NB4 (cell line): Measurements from ENCODE around the gene LCLAT1.

ENCODE experiments used
- CTCF ChIP-seq: IDR thresholded peaks from one replicate; pipeline ENCODE4 v1.5.1; 2012; ENCODE audit warnings: low read depth, low read length
- POLR2A ChIP-seq: IDR thresholded peaks from 2 replicates; pipeline ENCODE4 v1.6.1; 2011; ENCODE audit warnings: mild to moderate bottlenecking; ENCODE audit not compliant: insufficient read length; ENCODE audit errors: extremely low read depth

- TF ChIP-seq POLR2A (no peak), CTCF (no peak)
Observed at GRCh38 chr2:30505500-30506180, 58.6 kb downstream of the LCLAT1 start.
